NCI-H526 (cell line): ENCODE results near the gene PNPLA5.
"Not testable (repeated sequence)": the region's sequence is repeated elsewhere in the genome, so short reads cannot be mapped to it uniquely, and the experiment has no call there.

Experiments used
- DNase-seq, 2 experiments: peaks; one replicate each; lab custom pipeline; 2025; lab: John Stamatoyannopoulos, UW

PNPLA5 gene

GRCh38 chr22:43881091-43882061 is 10.4 kb downstream of the PNPLA5 start:
- no peak for DNase-seq

DNA sequence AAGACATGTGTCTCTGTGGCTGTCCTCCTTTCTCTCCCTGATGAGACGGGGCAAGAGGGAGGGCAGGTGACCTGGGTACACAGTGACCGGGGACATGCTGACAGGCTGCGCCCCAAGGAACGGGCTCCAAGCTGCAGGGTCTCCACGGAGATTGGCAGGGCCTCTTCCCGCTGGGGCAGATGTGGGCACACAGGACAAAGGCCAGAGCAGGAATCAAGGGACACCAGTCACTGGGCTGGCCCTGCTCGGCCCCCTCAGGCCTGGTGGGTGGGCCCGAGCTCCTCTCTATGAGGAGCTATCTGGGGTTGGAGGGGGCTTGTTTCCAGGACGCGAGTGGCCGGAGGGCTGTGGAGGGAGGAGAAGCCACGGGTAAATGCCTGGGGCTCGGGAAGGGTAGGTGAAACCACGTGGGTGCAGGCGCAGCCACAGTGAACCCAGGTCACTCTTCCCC is 11.2 kb downstream of the PNPLA5 start:
- DNase-seq: no peak

DNA sequence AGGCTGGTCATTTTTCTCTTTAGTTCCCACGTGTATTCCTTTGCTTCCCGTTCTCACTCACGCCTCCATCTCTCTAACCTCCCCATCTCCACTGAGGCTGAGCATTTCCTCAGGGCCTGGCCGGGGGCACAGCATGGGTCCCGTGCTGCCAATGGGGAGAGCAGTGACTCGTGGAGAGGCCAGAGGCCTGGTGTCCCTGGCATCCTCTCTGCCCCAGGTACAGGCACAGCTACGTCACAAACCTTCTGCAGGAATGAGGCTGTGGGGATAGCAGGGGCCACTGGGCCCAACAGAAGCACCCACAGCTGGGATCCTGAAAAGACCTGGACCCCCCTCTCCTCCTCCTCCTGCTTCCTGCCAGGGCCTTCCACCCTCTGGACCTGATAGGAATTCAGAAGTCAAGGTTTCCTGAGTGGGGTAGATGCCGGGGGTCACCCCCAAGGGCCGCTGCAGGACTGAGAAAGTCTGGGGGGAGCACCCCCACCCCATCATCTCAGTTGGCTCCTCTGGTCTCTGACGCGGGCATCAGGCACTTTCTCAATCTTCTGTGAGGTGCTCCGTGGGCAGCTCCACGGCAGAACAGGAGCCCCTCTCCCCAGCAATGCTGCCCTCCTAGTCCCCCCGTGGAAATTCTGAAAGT is 11.8 kb downstream of the PNPLA5 start:
- no peak for DNase-seq

DNA sequence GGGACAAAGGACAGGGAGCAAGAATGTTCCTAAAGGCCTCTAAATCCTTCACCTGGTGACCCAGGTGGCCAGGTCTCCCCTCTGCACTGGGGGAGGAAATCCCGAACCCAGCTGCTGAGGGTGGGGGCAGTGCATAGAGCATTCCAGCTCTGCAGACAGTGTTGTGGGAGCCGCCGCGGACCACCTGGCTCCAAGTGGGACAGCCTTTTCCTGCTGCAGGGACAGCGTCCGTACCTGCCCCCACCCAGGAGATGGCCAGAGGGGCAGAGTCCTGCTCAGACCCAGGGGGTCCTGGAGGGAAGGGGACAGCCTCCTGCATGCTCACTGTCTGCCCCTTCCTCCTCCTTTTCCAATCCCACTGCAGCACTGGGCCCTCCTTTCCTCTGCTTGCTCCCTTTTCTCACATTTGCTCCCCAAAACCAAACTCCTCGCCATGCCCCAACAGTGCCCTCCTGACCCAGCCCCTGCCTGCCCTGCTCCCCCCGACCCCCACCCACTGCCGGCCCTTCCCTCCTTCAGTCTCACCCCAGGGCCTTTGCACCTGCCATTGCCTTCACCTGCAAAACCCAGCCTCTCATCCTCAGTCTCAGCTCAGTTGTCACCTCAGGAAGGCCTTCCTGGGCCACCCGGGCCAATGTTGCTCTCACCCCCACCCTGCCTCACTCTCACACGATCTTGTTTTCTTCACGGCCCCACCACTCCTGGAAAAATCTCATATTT is 12.8 kb downstream of the PNPLA5 start:
- DNase-seq: no peak

GRCh38 chr22:43878079-43878795 is 13.6 kb downstream of the PNPLA5 start:
- no peak for DNase-seq

DNA sequence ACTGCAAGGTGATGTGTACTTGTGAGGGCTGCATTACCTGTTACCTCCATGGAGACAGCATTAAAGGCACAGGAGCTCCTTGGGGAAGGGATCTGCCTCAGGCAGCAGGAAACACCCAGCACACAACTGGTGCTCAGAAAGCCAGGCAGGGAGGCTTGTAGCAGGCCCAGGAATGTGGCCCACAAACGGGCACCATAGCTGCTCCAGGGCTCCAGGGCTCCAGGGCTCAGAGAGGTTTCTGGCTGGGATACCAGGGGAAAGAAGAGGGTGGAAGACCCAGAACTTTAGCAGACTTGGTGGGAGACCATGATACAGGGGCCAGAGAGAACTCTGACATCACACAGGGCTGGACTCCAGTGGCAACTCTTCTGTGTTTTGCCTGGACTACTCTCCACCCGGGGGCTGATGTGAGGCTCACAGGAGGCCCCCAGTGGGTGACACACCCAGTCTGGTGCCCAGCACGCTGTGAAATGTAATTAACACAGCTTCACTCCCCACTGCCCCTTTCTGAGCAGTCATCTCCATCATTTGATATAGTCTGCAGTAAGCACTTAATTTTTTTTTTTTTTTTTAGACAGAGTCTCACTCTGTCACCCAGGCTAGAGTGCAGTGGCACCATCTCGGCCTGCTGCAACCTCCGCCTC is 14.8 kb downstream of the PNPLA5 start:
- DNase-seq: no peak

GRCh38 chr22:43869799-43870198 is 22.0 kb downstream of the PNPLA5 start:
- DNase-seq: no peak

GRCh38 chr22:43869001-43869400 is 22.8 kb downstream of the PNPLA5 start:
- not testable (repeated sequence) for DNase-seq

DNA sequence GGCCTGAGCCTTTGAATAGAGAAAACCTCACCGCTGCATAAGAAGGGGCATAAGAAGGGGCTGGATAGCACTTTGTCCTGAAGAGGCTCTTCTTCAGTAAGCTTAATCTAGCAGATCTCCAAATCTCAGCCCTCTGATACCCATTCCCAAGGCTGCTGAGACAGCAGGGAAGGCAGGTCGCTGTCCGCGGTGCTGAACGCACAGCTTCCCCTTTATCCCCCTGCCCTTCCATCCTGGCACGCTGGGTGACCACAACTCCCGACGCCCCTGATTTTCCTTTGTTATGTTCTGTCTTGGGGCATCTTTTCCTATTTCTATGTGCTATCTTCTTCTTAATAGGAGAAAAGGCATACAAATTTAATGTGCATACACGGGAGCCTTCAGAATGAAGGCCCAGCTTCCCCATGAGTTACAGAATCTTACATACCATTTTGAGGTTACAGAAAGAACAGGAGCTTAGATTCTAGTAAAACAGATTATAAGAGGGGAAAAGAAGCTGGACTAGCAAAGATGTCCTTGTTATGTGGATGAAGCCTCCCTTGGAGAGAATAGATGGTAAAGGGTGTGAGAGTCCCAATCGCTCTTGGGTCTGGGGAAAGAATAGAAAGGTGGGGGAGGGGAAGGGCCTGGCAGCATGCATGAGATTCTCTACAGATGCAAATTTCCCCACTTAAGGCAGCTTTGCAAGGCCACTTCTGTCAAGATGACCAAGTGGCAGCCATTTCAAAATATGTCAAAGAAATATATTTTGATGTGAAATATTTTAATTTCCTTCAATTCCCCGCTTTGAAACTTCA is 23.8 kb downstream of the PNPLA5 start:
- DNase-seq: no peak

DNA sequence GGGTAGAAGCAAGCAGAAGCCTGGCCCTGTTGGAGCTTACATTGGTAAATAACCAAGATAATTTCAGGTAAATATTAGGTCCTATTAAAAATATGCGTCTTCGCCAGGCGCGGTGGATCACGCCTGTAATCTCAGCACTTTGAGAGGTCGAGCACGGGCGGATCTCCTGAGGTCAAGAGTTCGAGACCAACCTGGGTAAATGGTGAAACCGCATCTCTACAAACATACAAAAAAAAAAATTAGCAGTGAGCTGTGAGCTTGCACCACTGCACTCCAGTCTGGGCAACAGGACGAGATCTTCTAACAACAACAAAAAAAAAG is 29.0 kb downstream of the PNPLA5 start:
- DNase-seq: no peak

DNA sequence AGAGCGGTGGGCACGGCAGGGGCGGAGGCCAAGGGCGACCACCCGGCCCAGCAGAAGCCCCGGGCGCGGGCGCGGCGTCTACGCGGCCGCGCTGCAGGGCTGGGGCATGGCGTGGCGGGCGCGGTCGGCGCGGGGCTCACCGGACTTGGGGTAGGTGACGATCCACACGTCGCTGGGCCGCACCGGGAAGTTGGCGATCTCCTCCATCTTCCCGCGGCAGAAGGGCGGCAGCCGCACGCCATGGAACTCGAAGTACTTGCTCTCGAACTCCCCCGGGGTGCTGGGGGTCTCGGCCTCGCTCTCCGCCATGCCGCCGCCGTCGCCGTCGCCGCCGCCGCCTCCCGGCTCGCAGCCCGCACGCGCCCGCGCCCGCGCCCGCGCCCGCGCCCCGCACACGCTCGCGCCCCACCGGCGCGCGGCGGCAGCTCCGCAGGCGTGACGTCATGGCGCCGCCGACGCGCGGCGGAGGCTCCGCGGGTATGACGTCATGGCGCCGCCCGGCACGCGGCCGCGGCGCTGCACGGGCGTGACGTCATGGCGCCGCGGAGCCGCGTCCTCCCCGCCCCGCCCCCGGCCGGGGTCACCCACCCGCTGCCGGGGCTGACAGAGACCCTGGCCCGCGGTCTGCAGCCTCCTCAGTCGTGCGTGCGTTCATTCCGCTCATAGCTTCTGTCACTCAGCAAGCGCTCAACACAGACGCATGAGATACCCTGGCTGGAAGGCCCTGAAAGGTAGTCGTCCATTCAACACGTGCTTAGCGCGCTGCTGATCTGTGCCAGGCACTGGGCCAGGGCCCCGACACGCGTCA is 29.5 kb downstream of the PNPLA5 start, which contains the start of gene SULT4A1:
Gene SULT4A1 (minus strand): TSS at position 440 of the 808 bp plus-strand sequence. CDS start 131 bp downstream, at position 309.
- peak in 1 of 2 experiments; percentile 75 for DNase-seq

DNA sequence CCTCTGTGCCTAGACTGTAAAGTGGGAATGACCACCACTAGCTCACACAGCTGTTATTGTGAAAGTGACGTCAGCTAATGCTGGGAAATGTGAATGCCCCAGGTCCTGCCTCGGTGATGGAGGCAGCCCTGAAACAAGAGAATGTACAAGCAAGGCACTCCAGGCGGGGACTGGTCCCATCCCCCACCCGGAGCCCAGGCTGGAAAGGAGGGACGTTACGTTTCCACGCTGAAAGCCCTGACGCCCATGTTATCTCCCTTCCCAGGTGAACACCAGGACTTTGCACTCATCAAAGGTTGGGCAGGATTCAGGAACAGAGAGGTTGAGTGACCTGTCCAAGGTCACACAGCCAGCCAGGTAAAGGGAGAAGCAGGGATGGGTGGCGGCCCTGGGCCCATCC is 30.3 kb downstream of the PNPLA5 start:
- DNase-seq: peak in 1 of 2 experiments; percentile 40

DNA sequence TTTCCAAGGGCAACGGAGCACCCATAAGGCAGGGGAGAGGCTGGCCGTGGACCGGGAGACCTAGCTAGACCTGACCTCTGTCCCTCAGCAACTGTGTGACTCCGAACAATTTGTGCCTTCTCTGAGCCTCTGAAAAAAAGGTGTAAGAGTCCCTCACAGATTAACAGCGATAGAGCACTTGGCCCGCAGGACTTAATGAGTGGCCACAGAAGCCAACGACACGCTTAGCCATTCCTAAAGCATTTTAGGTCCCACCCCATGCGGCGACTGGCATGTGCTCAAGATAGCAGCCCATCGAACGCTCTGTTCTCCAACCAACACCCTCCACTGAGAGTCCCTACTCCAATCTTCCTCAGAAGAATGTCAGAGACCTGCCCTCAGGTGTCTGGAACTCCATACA is 31.0 kb downstream of the PNPLA5 start:
- DNase-seq: no peak

DNA sequence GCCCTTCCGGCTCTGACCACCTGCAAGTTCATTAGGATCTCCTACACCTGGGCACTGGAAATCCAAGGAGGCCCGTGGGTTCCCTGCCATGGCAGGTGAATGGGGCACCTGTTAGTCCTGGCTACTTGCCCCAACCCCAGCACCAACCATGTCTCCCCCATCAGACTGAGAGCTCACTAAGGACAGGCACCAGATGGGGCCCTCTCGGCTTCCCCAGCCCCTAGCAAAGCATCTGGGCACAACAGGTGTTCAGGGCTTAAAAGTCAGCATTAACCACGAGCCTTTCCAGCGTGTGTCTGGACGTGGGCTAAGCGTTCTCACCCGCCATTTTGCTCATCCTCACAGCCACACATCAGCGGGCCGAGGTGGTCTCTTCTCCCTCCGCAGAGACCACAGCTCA is 31.7 kb downstream of the PNPLA5 start:
- DNase-seq: no peak

- DNase-seq: no peak
Observed at GRCh38 chr22:43859621-43860020, 32.2 kb downstream of the PNPLA5 start.

DNA sequence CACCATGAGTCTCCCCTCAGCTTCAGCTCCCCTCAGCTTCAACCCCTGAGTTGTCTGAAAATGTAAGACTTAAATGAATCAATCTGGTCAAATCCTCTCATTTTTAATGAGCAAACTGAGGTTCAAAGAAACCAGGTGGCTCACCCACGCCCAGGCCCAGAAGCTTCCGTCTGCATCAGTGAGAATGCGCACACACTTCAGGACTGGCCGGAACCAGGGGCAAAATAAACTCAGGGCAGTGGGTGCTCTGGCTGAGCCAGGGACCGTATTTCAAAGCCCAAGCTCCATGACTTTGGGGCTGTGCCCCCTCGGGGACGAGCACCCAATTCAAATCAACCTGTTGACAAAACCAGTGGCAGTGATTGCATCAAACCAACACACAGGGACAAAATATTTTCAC is 32.6 kb downstream of the PNPLA5 start:
- no peak for DNase-seq

DNA sequence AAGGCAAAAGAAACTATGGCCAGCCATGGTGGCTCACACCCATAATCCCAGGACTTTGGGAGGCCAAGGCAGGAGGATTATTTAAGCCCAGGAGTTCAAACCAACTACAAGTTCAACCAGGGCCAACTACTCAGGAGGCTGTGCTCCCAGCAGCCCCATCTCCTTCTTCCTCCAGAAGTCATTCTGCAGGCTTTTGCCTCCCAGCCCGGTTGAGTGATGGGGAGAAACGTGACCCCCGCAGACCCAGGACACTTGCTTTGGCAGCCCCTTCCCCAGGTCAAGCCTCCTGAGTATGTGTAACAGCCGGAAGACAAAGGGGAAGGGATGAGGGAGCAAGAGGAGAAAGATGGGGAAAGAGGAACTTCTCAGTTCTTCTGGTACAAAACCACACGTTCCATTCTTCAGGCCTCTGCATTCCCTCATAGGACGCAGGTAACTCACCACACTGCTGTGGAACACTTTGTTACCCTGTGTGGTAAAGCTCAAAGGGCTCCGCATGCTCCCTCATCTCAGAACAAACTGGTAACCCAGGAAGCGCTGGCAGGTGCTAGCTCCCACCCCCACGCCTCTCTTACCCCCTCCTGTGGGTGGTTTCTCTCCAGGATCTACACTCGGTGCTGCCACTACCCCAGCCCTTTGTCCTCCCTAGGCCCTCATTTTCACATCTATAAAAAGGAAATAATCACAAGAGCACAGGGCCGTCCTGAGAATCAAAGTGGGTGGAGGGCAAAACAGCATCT is 33.5 kb downstream of the PNPLA5 start:
- DNase-seq: no peak

DNA sequence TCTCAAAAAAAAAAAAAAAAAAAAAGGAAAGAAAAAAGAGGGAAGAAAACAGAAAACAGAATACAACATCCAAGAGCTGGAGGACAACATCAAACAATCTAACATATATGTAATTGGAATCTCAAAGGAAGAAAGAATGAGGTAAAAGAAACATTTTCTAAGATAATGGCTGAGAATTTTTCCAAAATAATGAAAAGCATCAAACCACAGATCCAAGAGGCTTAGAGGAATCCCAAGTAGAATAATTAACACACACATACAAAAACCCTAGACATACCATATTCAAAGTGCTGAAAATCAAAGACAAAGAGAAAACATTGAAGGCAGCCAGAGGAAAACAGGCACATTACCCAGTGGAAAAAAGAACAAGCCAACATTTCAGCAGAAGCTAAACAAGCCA is 34.4 kb downstream of the PNPLA5 start:
- DNase-seq: no peak

DNA sequence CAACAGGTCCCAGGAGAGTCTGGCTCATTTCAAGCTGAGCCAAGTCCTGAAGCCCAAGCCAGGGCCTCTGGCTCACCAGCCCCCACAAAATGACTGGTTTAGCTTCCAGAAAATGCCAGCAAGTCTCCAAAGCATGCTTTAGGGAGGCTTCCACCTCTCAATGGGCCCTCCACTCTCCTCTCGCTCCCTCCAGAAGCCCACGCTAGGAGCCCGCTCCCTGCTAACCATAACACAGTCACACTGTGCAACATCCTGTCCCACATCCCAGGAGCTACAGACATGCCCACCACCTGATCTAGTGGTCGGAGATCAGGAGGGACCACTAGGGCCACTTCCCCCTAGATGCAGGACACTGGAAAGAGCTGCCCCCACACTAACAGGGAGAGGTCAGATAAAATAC is 36.4 kb downstream of the PNPLA5 start:
- no peak for DNase-seq
